ENCODE measurements around the gene RGS11.

DNA sequence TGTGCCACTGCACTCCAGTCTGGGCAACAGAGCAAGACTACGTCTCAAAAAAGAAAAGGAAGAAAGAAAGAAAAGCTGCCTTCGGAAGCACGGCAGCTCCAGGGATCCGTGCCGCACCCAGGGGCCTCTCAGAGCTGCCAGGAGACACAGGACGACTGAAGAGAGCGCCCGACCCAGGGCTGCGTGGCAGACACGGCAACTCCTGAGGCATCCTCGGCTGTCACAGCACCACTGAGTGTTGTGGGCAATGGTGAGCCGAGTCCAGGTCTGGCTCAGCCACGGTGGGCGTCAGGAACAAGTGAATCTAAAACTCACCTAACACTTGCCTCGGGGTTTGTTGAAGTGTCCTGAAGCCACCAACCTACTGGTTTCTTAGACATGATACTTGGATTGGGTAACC is 36.0 kb upstream of the RGS11 start:
- no peak for TF ChIP-seq CTCF (optimal IDR thresholded peaks at IDR 0.05 in 1 of 3, IDR thresholded peaks at IDR 0.05 in 1 of 3, conservative IDR thresholded peaks at IDR 0.05 in 1 of 3; ENCODE audit: extremely low read depth in 1 of 3, insufficient read depth in 2 of 3, low read length in 3 of 3)
- no peak for TF ChIP-seq EZH2 (IDR thresholded peaks at IDR 0.05; ENCODE audit: low read length)
